HCT116 (cell line): Measurements from ENCODE around the gene LRRC61.

Experiments used
- EZH2 ChIP-seq: fragments of 200-600 bp; sonication (generic); IDR thresholded peaks from 2 replicates; pipeline ENCODE4 v1.6.1; 2017; ENCODE audit warnings: antibody characterized with exemption, mixed run types
- EZH2phosphoT487 ChIP-seq: fragments of 200-600 bp; IDR thresholded peaks from 2 replicates; pipeline ENCODE4 v1.6.1; 2018; ENCODE audit warnings: antibody characterized with exemption, borderline replicate concordance
- MAX ChIP-seq: IDR thresholded peaks from 2 replicates; pipeline ENCODE4 v1.6.1; 2012
- POLR2A ChIP-seq: IDR thresholded peaks from 2 replicates; pipeline ENCODE4 v1.7.0; 2011; ENCODE audit warnings: borderline replicate concordance; ENCODE audit not compliant: insufficient read depth, insufficient read length; ENCODE audit errors: extremely low read depth
- SP1 ChIP-seq: IDR thresholded peaks from 2 replicates; pipeline ENCODE4 v1.6.1; 2012; ENCODE audit warnings: low read depth
- TCF7L2 ChIP-seq: IDR thresholded peaks from 2 replicates; pipeline ENCODE4 v1.7.0; 2011; ENCODE audit warnings: borderline replicate concordance, inconsistent platforms; ENCODE audit not compliant: insufficient read depth, insufficient read length; ENCODE audit errors: extremely low read depth
- ZNF274 ChIP-seq: fragments of 200-500 bp; sonication (Bioruptor generic); IDR thresholded peaks from 2 replicates; pipeline ENCODE4 v1.6.1; 2014; ENCODE audit warnings: mild to moderate bottlenecking, low read depth, low read length, inconsistent platforms
- TF ChIP-seq, protein P1 (sequence below), 3 experiments: fragments of 200-600 bp in 1 of 3; sonication (generic) in 1 of 3; IDR thresholded peaks in 2 of 3; conservative IDR thresholded peaks in 1 of 3; 2 replicates each; pipeline ENCODE4 v1.5.1; 2012 to 2017; ENCODE audit warnings: low read depth in 2 of 3, low read length in 2 of 3, antibody characterized with exemption in 1 of 3, borderline replicate concordance in 1 of 3, control low read depth in 1 of 3, mild to moderate bottlenecking in 1 of 3, mixed read lengths in 1 of 3, mixed run types in 1 of 3, moderate library complexity in 1 of 3; ENCODE audit not compliant: insufficient read depth in 1 of 3

- TF ChIP-seq POLR2A (no peak), ZNF274 (no peak), MAX (no peak), EZH2 (no peak), SP1 (no peak), TCF7L2 (no peak), EZH2phosphoT487 (no peak)
- TF ChIP-seq, protein P1, sequence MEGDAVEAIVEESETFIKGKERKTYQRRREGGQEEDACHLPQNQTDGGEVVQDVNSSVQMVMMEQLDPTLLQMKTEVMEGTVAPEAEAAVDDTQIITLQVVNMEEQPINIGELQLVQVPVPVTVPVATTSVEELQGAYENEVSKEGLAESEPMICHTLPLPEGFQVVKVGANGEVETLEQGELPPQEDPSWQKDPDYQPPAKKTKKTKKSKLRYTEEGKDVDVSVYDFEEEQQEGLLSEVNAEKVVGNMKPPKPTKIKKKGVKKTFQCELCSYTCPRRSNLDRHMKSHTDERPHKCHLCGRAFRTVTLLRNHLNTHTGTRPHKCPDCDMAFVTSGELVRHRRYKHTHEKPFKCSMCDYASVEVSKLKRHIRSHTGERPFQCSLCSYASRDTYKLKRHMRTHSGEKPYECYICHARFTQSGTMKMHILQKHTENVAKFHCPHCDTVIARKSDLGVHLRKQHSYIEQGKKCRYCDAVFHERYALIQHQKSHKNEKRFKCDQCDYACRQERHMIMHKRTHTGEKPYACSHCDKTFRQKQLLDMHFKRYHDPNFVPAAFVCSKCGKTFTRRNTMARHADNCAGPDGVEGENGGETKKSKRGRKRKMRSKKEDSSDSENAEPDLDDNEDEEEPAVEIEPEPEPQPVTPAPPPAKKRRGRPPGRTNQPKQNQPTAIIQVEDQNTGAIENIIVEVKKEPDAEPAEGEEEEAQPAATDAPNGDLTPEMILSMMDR (IDR thresholded peaks at IDR 0.05 in 2 of 3, conservative IDR thresholded peaks at IDR 0.05 in 1 of 3; ENCODE audit: borderline replicate concordance in 1 of 3, insufficient read depth in 1 of 3, low read depth in 2 of 3, low read length in 2 of 3), result no peak
Observed at GRCh38 chr7:150357771-150358427, 34.7 kb downstream of the LRRC61 start.
